OCI-M2 (cell line): ENCODE measurements around the gene ATP12A.

Experiments
- DNase-seq: peaks from one replicate; lab custom pipeline; 2025; ENCODE audit not compliant: unreplicated experiment; lab: John Stamatoyannopoulos, UW

Gene ATP12A

GRCh38 chr13:24684600-24684998, 4.4 kb downstream of the ATP12A start:
- no peak for DNase-seq

- DNase-seq, result no peak
Measured at GRCh38 chr13:24685314-24685713, 5.1 kb downstream of the ATP12A start.

- no peak for DNase-seq
Measured at GRCh38 chr13:24687611-24688010, 7.4 kb downstream of the ATP12A start.

GRCh38 chr13:24688111-24688510, 7.9 kb downstream of the ATP12A start:
- DNase-seq, result no peak

- DNase-seq, result no peak
Measured at GRCh38 chr13:24688950-24689349, 8.7 kb downstream of the ATP12A start.

GRCh38 chr13:24691381-24691780, 11.2 kb downstream of the ATP12A start:
- no peak for DNase-seq

- DNase-seq, result no peak
Measured at GRCh38 chr13:24692561-24692960, 12.4 kb downstream of the ATP12A start.

GRCh38 chr13:24693862-24694471, 13.8 kb downstream of the ATP12A start:
- DNase-seq, result no peak

- no peak for DNase-seq
Measured at GRCh38 chr13:24694907-24695306, 14.7 kb downstream of the ATP12A start.

- no peak for DNase-seq
Measured at GRCh38 chr13:24698686-24699085, 18.5 kb downstream of the ATP12A start.

- DNase-seq, result no peak
Measured at GRCh38 chr13:24699541-24699940, 19.3 kb downstream of the ATP12A start.

- DNase-seq, result no peak
Measured at GRCh38 chr13:24700539-24700938, 20.3 kb downstream of the ATP12A start.

GRCh38 chr13:24706886-24707585, 26.8 kb downstream of the ATP12A start:
- no peak for DNase-seq

GRCh38 chr13:24709186-24709913, 29.1 kb downstream of the ATP12A start:
- no peak for DNase-seq

- no peak for DNase-seq
Measured at GRCh38 chr13:24713022-24713421, 32.8 kb downstream of the ATP12A start.

GRCh38 chr13:24716011-24716410, 35.8 kb downstream of the ATP12A start:
- DNase-seq, result no peak

GRCh38 chr13:24716446-24716845, 36.2 kb downstream of the ATP12A start:
- DNase-seq, result no peak

- no peak for DNase-seq
Measured at GRCh38 chr13:24717217-24717616, 37.0 kb downstream of the ATP12A start.

- no peak for DNase-seq
Measured at GRCh38 chr13:24718192-24718965, 38.2 kb downstream of the ATP12A start.

GRCh38 chr13:24719139-24719538, 38.9 kb downstream of the ATP12A start:
- no peak for DNase-seq

GRCh38 chr13:24723206-24723605, 43.0 kb downstream of the ATP12A start:
- DNase-seq, result no peak
